GM23338 (cell line): ENCODE results near the gene TGFBR1.

Source experiments
- CREB1 ChIP-seq: fragments of 250-450 bp; sonication (Bioruptor Pico); IDR thresholded peaks from 2 replicates; pipeline ENCODE4 v1.5.0; 2020; ENCODE audit warnings: low read depth, mild to moderate bottlenecking, moderate library complexity
- EZH2 ChIP-seq: fragments of 200-600 bp; sonication (generic); IDR thresholded peaks from one replicate; pipeline ENCODE4 v1.8.0; 2017; ENCODE audit warnings: antibody characterized with exemption, mild to moderate bottlenecking, low read depth; ENCODE audit not compliant: unreplicated experiment
- EZH2phosphoT487 ChIP-seq: fragments of 200-600 bp; sonication (generic); IDR thresholded peaks from one replicate; pipeline ENCODE4 v1.8.1; 2018; ENCODE audit warnings: antibody characterized with exemption; ENCODE audit not compliant: unreplicated experiment
- ZNF114 ChIP-seq: fragments of 250-450 bp; sonication (Bioruptor Pico); IDR thresholded peaks from 2 replicates; pipeline ENCODE4 v1.5.0; 2020; ENCODE audit warnings: mild to moderate bottlenecking, moderate library complexity
- TF ChIP-seq, protein P1 (sequence below), 2 experiments: fragments of 200-600 bp in 1 of 2; sonication (generic) in 1 of 2; conservative IDR thresholded peaks; 2 replicates each; pipeline versions ENCODE4 v1.5.1 to v1.6.1; 2016 to 2017; ENCODE audit warnings: antibody characterized with exemption in 2 of 2, low read depth in 2 of 2, mild to moderate bottlenecking in 2 of 2, moderate library complexity in 1 of 2
- TF ChIP-seq, protein P2 (sequence below): IDR thresholded peaks from one replicate; pipeline ENCODE4 v1.6.1; 2018; ENCODE audit warnings: antibody characterized with exemption; ENCODE audit not compliant: unreplicated experiment

DNA sequence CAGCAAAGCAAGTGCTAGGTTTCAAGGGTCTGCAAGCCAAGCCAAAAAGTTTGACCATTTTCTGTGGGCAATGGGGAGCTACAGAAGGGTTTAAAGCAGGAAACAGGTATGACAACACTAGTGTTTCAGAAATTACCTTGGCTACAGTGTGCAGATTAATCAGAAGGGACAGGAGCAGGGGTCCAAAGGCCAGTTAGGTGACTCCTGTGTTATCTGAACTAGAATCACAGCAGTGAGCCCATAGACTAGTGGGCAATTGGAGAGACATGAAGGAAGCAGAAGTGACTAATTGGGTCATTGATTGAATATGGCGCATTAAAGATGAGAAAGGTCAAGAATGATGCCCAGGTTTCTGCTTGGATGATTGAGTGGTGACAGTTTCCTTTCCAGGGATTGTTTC is 41.4 kb upstream of the TGFBR1 start:
- TF ChIP-seq CREB1 (CRISPR knock-in tag) (no peak), EZH2 (no peak), ZNF114 (CRISPR knock-in tag) (no peak), EZH2phosphoT487 (no peak)
- TF ChIP-seq, protein P1, sequence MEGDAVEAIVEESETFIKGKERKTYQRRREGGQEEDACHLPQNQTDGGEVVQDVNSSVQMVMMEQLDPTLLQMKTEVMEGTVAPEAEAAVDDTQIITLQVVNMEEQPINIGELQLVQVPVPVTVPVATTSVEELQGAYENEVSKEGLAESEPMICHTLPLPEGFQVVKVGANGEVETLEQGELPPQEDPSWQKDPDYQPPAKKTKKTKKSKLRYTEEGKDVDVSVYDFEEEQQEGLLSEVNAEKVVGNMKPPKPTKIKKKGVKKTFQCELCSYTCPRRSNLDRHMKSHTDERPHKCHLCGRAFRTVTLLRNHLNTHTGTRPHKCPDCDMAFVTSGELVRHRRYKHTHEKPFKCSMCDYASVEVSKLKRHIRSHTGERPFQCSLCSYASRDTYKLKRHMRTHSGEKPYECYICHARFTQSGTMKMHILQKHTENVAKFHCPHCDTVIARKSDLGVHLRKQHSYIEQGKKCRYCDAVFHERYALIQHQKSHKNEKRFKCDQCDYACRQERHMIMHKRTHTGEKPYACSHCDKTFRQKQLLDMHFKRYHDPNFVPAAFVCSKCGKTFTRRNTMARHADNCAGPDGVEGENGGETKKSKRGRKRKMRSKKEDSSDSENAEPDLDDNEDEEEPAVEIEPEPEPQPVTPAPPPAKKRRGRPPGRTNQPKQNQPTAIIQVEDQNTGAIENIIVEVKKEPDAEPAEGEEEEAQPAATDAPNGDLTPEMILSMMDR (conservative IDR thresholded peaks at IDR 0.05; ENCODE audit: low read depth in 2 of 2), result no peak
- TF ChIP-seq, protein P2, sequence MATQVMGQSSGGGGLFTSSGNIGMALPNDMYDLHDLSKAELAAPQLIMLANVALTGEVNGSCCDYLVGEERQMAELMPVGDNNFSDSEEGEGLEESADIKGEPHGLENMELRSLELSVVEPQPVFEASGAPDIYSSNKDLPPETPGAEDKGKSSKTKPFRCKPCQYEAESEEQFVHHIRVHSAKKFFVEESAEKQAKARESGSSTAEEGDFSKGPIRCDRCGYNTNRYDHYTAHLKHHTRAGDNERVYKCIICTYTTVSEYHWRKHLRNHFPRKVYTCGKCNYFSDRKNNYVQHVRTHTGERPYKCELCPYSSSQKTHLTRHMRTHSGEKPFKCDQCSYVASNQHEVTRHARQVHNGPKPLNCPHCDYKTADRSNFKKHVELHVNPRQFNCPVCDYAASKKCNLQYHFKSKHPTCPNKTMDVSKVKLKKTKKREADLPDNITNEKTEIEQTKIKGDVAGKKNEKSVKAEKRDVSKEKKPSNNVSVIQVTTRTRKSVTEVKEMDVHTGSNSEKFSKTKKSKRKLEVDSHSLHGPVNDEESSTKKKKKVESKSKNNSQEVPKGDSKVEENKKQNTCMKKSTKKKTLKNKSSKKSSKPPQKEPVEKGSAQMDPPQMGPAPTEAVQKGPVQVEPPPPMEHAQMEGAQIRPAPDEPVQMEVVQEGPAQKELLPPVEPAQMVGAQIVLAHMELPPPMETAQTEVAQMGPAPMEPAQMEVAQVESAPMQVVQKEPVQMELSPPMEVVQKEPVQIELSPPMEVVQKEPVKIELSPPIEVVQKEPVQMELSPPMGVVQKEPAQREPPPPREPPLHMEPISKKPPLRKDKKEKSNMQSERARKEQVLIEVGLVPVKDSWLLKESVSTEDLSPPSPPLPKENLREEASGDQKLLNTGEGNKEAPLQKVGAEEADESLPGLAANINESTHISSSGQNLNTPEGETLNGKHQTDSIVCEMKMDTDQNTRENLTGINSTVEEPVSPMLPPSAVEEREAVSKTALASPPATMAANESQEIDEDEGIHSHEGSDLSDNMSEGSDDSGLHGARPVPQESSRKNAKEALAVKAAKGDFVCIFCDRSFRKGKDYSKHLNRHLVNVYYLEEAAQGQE, result no peak
